Gastroesophageal sphincter (tissue), 3 donors: ENCODE measurements around the gene TJAP1.

Source experiments
- EP300 ChIP-seq: sonication (generic); formaldehyde crosslinking; IDR thresholded peaks from one replicate; pipeline ENCODE4 v1.6.1; 2017; ENCODE audit warnings: antibody characterized with exemption, mild to moderate bottlenecking
- POLR2A ChIP-seq, 2 donors: fragments of 450-650 bp; IDR thresholded peaks; one replicate each; pipeline ENCODE4 v1.6.1; 2017; ENCODE audit warnings: antibody characterized with exemption in 2 of 2, mild to moderate bottlenecking in 2 of 2, moderate library complexity in 1 of 2
- TF ChIP-seq, protein P1 (sequence below), 4 experiments: fragments of 200-600 bp in 2 of 4; fragments of 450-650 bp in 2 of 4; sonication (generic) in 1 of 4; IDR thresholded peaks; one replicate each; pipeline ENCODE4 v1.5.1; 2017 to 2019; ENCODE audit warnings: antibody characterized with exemption in 4 of 4, mild to moderate bottlenecking in 2 of 4, moderate library complexity in 2 of 4

DNA sequence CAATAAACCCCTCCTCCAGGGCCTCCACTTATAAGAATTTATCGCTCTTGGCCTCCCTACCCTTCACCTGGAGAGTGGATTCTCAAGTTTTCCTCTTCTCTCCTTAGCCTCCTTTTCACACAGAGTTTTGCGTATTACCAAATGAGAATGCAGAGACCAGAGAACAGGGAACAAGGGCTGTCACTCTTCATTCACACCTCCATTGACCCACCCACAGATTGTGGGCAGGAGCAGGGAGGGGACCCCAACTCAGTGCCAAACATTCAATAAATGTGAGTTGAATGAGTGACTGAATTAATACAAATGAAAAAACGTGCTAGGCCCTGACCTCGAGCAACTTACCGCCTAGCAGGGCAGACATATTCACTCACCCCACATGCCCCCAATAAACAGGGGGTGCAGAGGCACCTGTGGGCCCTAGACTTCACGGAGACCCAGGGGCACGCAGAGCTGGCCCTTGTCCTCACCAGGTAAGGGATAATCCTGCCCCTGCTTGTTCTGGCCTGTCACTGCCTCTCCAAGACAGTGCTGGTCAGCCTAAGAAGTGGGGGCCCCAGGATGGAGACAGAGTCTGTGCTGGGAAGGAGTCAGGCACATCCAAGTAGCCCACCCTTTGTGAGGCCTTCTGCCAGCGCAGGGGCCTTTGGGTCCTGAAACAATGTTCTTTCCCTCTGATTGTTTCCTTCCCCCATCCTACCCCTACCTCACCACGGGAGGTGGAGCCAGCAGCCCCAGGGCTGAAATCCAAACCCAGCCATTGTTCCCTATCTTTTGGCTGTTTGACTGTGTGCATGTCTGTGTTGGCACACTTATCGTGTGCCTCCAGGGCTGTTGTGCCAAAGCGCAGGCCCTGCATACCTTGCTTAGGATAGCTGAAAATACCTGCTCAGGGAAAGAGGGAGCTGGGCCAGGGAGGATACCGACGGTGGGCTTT lies 8.4 kb upstream of the TJAP1 start:
- no peak for TF ChIP-seq POLR2A (IDR thresholded peaks at IDR 0.05)
- TF ChIP-seq, protein P1, sequence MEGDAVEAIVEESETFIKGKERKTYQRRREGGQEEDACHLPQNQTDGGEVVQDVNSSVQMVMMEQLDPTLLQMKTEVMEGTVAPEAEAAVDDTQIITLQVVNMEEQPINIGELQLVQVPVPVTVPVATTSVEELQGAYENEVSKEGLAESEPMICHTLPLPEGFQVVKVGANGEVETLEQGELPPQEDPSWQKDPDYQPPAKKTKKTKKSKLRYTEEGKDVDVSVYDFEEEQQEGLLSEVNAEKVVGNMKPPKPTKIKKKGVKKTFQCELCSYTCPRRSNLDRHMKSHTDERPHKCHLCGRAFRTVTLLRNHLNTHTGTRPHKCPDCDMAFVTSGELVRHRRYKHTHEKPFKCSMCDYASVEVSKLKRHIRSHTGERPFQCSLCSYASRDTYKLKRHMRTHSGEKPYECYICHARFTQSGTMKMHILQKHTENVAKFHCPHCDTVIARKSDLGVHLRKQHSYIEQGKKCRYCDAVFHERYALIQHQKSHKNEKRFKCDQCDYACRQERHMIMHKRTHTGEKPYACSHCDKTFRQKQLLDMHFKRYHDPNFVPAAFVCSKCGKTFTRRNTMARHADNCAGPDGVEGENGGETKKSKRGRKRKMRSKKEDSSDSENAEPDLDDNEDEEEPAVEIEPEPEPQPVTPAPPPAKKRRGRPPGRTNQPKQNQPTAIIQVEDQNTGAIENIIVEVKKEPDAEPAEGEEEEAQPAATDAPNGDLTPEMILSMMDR (IDR thresholded peaks at IDR 0.05) = no peak
- TF ChIP-seq EP300 = no peak
